Sigmoid colon (tissue), 4 donors: ENCODE results near the gene JAZF1.

ENCODE experiments used
- EP300 ChIP-seq, 4 donors: sonication (generic); formaldehyde crosslinking; IDR thresholded peaks; one replicate each; pipeline ENCODE4 v1.6.1; 2017; ENCODE audit warnings: antibody characterized with exemption in 4 of 4
- POLR2A ChIP-seq, 2 donors: fragments of 450-650 bp; IDR thresholded peaks; one replicate each; pipeline ENCODE4 v1.6.1; 2016; ENCODE audit warnings: antibody characterized with exemption in 2 of 2, mild to moderate bottlenecking in 2 of 2, moderate library complexity in 2 of 2
- POLR2AphosphoS5 ChIP-seq, 4 donors: sonication (generic); formaldehyde crosslinking; IDR thresholded peaks; one replicate each; pipeline ENCODE4 v1.6.1; 2017; ENCODE audit warnings: antibody characterized with exemption in 4 of 4
- TF ChIP-seq, protein P1 (sequence below), 4 experiments: fragments of 450-650 bp in 3 of 4; fragments of 200-600 bp in 1 of 4; IDR thresholded peaks; one replicate each; pipeline ENCODE4 v1.5.1; 2016 to 2019; ENCODE audit warnings: antibody characterized with exemption in 4 of 4, mild to moderate bottlenecking in 3 of 4, moderate library complexity in 2 of 4

GRCh38 chr7:27918503-27918902 lies 262.1 kb downstream of the JAZF1 start:
- TF ChIP-seq POLR2A (IDR thresholded peaks at IDR 0.05) (no peak), EP300 (IDR thresholded peaks at IDR 0.05) (no peak), POLR2AphosphoS5 (IDR thresholded peaks at IDR 0.05) (no peak)
- TF ChIP-seq, protein P1, sequence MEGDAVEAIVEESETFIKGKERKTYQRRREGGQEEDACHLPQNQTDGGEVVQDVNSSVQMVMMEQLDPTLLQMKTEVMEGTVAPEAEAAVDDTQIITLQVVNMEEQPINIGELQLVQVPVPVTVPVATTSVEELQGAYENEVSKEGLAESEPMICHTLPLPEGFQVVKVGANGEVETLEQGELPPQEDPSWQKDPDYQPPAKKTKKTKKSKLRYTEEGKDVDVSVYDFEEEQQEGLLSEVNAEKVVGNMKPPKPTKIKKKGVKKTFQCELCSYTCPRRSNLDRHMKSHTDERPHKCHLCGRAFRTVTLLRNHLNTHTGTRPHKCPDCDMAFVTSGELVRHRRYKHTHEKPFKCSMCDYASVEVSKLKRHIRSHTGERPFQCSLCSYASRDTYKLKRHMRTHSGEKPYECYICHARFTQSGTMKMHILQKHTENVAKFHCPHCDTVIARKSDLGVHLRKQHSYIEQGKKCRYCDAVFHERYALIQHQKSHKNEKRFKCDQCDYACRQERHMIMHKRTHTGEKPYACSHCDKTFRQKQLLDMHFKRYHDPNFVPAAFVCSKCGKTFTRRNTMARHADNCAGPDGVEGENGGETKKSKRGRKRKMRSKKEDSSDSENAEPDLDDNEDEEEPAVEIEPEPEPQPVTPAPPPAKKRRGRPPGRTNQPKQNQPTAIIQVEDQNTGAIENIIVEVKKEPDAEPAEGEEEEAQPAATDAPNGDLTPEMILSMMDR (IDR thresholded peaks at IDR 0.05), result no peak
